GM19035 (cell line): ENCODE results near the gene PTPRR.
"Not testable (repeated sequence)": the region's sequence is repeated elsewhere in the genome, so short reads cannot be mapped to it uniquely, and the experiment has no call there.

Experiments
- ATAC-seq: cut with Tn5 transposase; IDR thresholded peaks from one replicate; pipeline ENCODE4 v1.9.1; 2021; ENCODE audit not compliant: unreplicated experiment

Gene PTPRR

DNA sequence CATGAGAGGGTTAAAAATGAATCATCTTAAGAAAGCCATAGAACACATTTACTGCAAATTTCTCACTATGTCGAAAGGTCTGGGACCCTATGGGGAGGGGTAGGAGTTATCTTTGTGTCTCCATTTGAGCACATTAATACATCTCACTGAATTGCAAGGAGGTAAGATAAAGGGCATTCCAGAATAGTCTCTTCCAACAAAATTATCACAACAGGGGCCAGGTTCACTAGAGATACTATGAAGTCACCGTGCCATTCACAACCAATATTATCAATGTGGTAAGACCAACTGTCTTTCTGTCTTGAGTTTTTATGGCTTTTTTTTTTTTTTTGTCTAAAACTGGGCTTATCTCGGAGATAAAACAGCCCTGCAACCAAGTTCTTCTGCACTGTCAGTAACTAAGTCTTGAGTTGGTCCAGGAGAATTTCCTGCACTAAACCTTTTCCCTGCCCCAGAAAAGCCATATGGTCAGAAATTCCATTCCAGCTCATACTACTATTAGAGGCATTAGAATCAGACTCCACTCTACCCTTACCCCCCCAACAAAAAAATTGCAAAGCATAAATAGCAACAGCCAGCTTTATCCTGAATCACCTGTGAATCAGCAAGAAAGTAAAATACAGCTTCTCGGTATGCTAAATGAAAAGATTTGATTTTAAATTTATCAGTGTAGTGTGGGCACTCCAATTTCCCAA lies 79.7 kb downstream of the PTPRR start:
- ATAC-seq: no peak

GRCh38 chr12:70839544-70839943 lies 81.0 kb downstream of the PTPRR start:
- no peak for ATAC-seq

- no peak for ATAC-seq
These were observed 82.4 kb downstream of the PTPRR start for GRCh38 chr12:70838127-70838526.

DNA sequence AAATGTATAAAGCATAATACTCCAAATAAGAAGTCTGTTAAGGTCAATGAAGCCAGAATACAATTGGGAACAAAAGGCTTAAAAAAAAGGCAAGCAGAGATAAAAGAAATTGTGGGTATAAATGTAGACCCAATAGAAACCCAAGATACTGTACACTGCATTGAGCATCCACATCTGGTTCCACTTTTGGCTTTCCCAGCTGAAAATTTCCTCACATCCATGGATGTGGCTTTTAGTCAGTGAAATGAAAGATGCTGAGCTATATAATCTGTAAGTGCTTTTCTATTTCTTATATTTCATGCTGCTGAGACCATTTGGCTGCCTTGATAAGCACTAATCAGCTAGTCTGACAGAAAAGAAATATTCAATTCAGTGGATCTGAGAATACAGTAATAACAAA lies 83.5 kb downstream of the PTPRR start:
- no peak for ATAC-seq

DNA sequence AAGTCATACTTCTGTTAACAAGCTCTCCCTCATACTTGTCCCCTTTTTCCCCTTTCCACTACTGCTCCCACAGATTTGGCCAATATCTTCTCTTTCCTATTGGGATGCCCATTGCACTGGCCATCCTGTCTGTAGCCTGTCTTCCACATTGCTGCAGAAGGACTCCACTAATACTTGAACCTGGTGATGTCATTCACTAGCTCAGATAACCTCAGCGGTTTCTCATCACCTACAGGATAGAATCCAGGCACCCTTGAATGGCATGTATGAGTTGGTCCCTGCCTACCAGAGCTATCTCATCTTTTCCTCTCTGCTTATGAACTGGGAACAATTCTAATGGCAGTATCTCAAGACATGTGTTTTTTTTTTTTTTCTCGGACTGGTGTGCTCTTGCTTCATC lies 84.6 kb downstream of the PTPRR start:
- no peak for ATAC-seq

GRCh38 chr12:70831543-70831942 lies 89.0 kb downstream of the PTPRR start:
- no peak for ATAC-seq

- no peak for ATAC-seq
These were observed 90.1 kb downstream of the PTPRR start for GRCh38 chr12:70830221-70831061.

DNA sequence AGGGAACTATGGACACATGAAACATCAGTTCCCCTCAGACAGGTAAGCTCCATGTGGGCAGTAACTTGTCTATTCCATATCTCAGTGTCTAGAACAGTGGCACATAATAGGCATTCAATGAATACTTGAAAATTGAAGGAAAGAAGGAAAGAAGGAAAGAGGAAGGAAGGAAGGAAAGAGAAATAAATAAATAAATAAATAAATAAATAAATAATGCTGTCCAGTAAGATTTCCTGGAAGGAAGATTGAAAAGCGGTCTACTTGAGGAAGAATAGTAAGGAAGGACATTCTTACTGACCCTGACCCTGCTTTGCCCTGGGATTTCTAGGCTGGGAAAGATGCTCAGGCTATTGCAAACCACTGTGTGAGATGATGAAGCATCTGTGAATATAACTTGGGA lies 91.5 kb downstream of the PTPRR start:
- ATAC-seq: no peak

GRCh38 chr12:70828351-70828750 lies 92.2 kb downstream of the PTPRR start:
- ATAC-seq: no peak

- ATAC-seq: no peak
These were observed 94.4 kb downstream of the PTPRR start for GRCh38 chr12:70826156-70826555.

GRCh38 chr12:70824511-70824910 lies 96.0 kb downstream of the PTPRR start:
- no peak for ATAC-seq

- ATAC-seq: no peak
These were observed 97.2 kb downstream of the PTPRR start for GRCh38 chr12:70823182-70823976.

GRCh38 chr12:70822412-70822811 lies 98.1 kb downstream of the PTPRR start:
- no peak for ATAC-seq

GRCh38 chr12:70815971-70816391 lies 104.6 kb downstream of the PTPRR start:
- ATAC-seq: no peak

GRCh38 chr12:70815056-70815455 lies 105.5 kb downstream of the PTPRR start:
- ATAC-seq: no peak

DNA sequence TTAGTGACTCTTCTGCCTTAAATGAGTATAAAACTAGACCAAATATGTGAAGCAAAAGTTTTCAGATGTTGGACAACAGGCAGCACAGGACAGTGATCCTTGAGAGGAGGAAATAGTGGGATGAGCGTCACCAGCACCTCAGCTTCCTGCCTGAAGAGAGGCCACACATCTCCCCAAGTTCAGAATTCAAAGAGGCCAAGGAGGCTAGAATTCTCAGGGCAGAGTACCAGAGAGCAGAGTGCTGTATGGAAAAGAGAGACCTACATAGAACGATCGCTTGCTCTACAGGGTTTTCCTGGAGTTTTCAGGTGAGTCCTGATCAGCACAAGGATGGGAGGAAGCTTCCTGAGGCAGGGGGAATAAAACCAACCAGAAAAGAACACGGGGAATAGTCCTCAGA lies 107.0 kb downstream of the PTPRR start:
- ATAC-seq: no peak

- no peak for ATAC-seq
These were observed 108.4 kb downstream of the PTPRR start for GRCh38 chr12:70812136-70812535.

DNA sequence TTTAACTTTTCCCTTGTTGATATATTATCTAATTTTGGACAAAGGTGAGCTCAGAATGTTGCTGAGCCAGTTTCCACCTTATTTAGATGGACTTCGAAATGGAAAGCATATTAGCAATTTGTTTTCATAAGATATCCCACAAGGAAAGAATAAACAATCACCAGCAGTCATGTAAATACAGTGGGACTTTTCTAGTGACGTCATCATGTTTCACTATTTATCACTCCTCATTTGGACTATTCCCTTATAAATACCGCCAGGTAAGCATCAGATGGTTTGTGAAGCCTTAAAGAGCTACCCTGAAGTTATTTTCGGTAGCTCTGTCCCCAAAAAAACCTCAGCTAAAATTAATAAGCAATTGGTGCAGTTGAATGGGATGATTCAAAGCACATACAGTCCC lies 110.7 kb downstream of the PTPRR start:
- ATAC-seq: no peak

DNA sequence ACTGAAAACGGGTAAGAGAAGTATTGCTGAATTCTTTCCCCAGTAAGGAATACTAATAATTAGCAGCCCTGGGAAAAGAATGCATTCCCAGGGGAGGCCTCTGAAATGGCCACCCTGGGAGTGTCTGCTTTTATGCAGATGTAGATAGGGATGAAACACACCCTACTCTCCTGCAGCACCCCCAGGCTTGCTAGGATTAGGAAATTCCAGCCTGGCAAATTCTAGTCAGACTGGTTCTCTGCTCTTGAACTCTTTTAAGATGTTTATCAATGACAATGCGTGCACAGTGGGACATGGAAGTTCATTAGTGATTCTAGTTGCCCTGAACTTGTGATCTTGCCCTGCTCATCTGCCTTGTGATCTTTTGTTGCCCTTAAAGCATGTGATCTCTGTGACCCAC lies 112.5 kb downstream of the PTPRR start:
- not testable (repeated sequence) for ATAC-seq

DNA sequence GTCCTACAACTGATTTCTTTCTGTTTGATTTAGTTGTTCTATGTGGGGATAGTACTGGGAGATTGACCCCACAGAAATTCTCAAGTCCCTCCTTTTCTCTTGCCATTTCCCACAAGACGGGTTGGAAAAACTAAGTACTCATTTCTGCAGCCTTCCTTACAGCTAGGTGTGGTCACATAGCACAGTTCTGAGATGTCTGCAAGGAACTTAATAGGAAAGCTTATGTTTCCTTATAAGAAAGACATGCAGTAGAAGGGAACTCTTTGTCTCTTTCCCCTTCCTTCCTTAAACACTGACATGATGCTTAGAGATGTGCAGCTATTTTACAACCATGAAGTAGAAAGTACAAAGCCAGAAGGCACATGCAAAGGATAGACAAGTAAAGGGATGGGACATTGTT lies 113.7 kb downstream of the PTPRR start:
- no peak for ATAC-seq

GRCh38 chr12:70806043-70806442 lies 114.5 kb downstream of the PTPRR start:
- no peak for ATAC-seq
